ENCODE results near the gene EPS8L2. TPM values are rescaled to one million over a fixed set of nuclear protein-coding genes. Genes with fewer than 3 reads are reported as not detected.

Gene EPS8L2
- total RNA-seq, 1 experiment from 2014 or later, result 0.90 TPM

DNA sequence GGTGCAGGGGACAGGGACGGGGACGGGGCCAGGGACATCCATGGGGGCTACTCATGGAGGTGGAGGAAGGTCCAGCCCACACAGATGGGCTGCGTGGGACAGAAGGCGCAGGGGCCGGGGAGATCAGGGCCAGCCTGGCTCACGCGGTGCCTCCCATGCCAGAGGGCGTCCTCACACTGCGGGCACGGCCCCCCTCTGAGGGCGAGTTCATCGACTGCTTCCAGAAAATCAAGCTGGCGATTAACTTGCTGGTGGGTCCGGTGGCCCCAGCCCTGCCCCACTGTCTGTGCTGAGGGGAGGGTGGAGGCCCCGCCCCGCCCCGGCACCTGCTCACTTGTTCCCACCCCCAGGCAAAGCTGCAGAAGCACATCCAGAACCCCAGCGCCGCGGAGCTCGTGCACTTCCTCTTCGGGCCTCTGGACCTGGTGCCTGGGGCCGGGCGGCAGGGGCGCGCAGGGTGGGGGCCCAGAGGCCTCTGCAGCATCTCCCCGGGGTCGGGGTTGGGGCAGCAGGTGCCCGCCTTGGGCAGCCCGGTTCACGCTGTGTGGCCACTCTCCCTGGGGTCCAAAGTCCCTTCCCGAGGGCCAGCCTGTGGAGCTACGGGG is 15.8 kb downstream of the EPS8L2 start:
- no peaks in the 10 kb centered on the region for H3K9me3 ChIP-seq (ENCODE audit: low read depth, low read length, poor library complexity, severe bottlenecking)
- no peaks in the 10 kb centered on the region for H3K4me1 ChIP-seq (ENCODE audit: insufficient read depth, low read length, poor library complexity, severe bottlenecking)
- TF ChIP-seq, protein P1, sequence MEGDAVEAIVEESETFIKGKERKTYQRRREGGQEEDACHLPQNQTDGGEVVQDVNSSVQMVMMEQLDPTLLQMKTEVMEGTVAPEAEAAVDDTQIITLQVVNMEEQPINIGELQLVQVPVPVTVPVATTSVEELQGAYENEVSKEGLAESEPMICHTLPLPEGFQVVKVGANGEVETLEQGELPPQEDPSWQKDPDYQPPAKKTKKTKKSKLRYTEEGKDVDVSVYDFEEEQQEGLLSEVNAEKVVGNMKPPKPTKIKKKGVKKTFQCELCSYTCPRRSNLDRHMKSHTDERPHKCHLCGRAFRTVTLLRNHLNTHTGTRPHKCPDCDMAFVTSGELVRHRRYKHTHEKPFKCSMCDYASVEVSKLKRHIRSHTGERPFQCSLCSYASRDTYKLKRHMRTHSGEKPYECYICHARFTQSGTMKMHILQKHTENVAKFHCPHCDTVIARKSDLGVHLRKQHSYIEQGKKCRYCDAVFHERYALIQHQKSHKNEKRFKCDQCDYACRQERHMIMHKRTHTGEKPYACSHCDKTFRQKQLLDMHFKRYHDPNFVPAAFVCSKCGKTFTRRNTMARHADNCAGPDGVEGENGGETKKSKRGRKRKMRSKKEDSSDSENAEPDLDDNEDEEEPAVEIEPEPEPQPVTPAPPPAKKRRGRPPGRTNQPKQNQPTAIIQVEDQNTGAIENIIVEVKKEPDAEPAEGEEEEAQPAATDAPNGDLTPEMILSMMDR (conservative IDR thresholded peaks at IDR 0.05; ENCODE audit: low read depth, low read length), result no peak
- no peak for TF ChIP-seq EZH2 (IDR thresholded peaks at IDR 0.05; ENCODE audit: borderline replicate concordance, low read depth, low read length, poor library complexity, severe bottlenecking)
- no TSS peak for BruUV-seq (replicated peaks)
- intact Hi-C loops (cut with micrococcal nuclease; ENCODE audit: unreplicated experiment), result loop anchor here (5.0 to 10.0 kb wide), 2 partner anchors 60 to 167 kb away; no protein-coding TSS in a partner anchor
- peaks cover 40% of the 10 kb centered on the region for H3K27me3 ChIP-seq (replicated peaks; ENCODE audit: insufficient read depth, low read depth, low read length, poor library complexity)
- H3K27ac ChIP-seq (ENCODE audit: low read depth, low read length, poor library complexity, severe bottlenecking), result no peak overlapping the region
- no peak for DNase-seq (ENCODE audit: low spot score)
- ChIA-PET CTCF (interaction anchor here (1.3 kb wide), 1 partner anchor 26 kb away, joined by 3 read pairs; no protein-coding TSS in a partner anchor), POLR2A (ENCODE audit: low non-redundant PET) (no interaction called here)
- no peaks in the 10 kb centered on the region for H3K36me3 ChIP-seq (ENCODE audit: insufficient read depth, low read length, poor library complexity, severe bottlenecking)
- H3K4me3 ChIP-seq (ENCODE audit: low read depth, low read length, poor library complexity, severe bottlenecking), result no peak overlapping the region

DNA sequence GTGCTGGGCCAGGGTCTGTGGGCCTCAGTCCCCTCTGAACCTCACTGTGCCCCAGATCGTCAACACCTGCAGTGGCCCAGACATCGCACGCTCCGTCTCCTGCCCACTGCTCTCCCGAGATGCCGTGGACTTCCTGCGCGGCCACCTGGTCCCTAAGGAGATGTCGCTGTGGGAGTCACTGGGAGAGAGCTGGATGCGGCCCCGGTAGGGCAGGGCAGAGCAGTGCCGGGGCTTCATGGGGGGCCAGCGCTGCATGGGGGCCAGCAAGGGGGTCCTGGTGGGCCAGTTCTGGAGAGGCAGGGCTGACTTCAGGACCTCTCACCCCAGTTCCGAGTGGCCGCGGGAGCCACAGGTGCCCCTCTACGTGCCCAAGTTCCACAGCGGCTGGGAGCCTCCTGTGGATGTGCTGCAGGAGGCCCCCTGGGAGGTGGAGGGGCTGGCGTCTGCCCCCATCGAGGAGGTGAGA is 16.3 kb downstream of the EPS8L2 start:
- no peak overlapping the region for H3K27ac ChIP-seq (ENCODE audit: low read depth, low read length, poor library complexity, severe bottlenecking)
- POLR2A ChIA-PET (ENCODE audit: low non-redundant PET), result no interaction called here
- CTCF ChIA-PET, result interaction anchor here (1.3 kb wide), 1 partner anchor 26 kb away, joined by 3 read pairs; no protein-coding TSS in a partner anchor

DNA sequence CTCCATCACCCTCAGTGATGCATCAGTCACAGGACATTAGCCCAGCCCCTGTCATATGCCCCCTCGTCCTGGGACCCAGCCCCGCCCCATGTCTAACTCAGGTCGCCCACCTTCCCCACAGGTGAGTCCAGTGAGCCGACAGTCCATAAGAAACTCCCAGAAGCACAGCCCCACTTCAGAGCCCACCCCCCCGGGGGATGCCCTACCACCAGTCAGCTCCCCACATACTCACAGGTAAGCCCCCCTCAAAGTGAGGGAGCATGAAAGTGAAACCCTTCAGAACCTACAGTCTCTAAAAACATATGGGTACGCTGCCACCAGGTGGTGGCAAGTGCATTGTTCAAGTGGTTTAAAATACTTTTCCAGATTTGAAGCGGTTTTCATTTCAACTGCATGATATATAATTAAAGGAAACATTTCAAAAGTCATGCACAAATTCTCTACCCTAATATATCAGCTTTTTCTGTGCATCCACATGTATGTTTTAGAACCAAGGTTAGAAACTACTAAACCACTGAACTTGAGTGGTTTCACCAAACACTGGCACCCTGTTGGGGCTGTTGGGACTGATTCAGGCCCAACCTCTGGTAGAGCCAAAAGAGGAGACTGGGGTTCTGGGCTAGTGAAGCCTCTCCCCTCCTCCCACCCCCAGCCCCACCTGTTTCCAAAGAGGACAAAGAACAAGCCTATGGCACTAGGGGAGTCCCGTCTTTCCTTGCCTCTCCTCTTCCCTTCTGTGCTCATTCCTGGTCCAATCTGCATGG is 17.3 kb downstream of the EPS8L2 start:
- ChIA-PET POLR2A (ENCODE audit: low non-redundant PET) (interaction anchor here (0.6 kb wide), 1 partner anchor 13 kb away, joined by 3 read pairs; no protein-coding TSS in a partner anchor), CTCF (interaction anchor here (1.3 kb wide), 1 partner anchor 27 kb away, joined by 3 read pairs; no protein-coding TSS in a partner anchor)
- BruUV-seq (replicated peaks), result no TSS peak
- DNase-seq (ENCODE audit: low spot score), result peak; percentile 61
- Histone ChIP-seq H3K9me3 (ENCODE audit: low read depth, low read length, poor library complexity, severe bottlenecking) (no peaks in the 10 kb centered on the region), H3K4me1 (ENCODE audit: insufficient read depth, low read length, poor library complexity, severe bottlenecking) (no peaks in the 10 kb centered on the region), H3K4me3 (ENCODE audit: low read depth, low read length, poor library complexity, severe bottlenecking) (no peak overlapping the region), H3K27me3 (replicated peaks; ENCODE audit: insufficient read depth, low read depth, low read length, poor library complexity) (peaks cover 40% of the 10 kb centered on the region), H3K27ac (ENCODE audit: low read depth, low read length, poor library complexity, severe bottlenecking) (no peak overlapping the region), H3K36me3 (ENCODE audit: insufficient read depth, low read length, poor library complexity, severe bottlenecking) (no peaks in the 10 kb centered on the region)
- intact Hi-C loops (cut with micrococcal nuclease; ENCODE audit: unreplicated experiment), result loop anchor here (5.0 to 10.0 kb wide), 2 partner anchors 61 to 169 kb away; no protein-coding TSS in a partner anchor
- no peak for TF ChIP-seq EZH2 (IDR thresholded peaks at IDR 0.05; ENCODE audit: borderline replicate concordance, low read depth, low read length, poor library complexity, severe bottlenecking)
- TF ChIP-seq, protein P1 (conservative IDR thresholded peaks at IDR 0.05; ENCODE audit: low read depth, low read length), result peak; percentile 65

More for the DNA sequence above, 16.3 kb downstream of the EPS8L2 start:
- Histone ChIP-seq H3K27me3 (replicated peaks; ENCODE audit: insufficient read depth, low read depth, low read length, poor library complexity) (peaks cover 40% of the 10 kb centered on the region), H3K4me3 (ENCODE audit: low read depth, low read length, poor library complexity, severe bottlenecking) (no peak overlapping the region), H3K4me1 (ENCODE audit: insufficient read depth, low read length, poor library complexity, severe bottlenecking) (no peaks in the 10 kb centered on the region), H3K36me3 (ENCODE audit: insufficient read depth, low read length, poor library complexity, severe bottlenecking) (no peaks in the 10 kb centered on the region), H3K9me3 (ENCODE audit: low read depth, low read length, poor library complexity, severe bottlenecking) (no peaks in the 10 kb centered on the region)
- intact Hi-C loops (cut with micrococcal nuclease; ENCODE audit: unreplicated experiment), result loop anchor here (5.0 to 10.0 kb wide), 2 partner anchors 60 to 168 kb away; no protein-coding TSS in a partner anchor
- DNase-seq (ENCODE audit: low spot score), result no peak
- no TSS peak for BruUV-seq (replicated peaks)
- TF ChIP-seq, protein P1 (conservative IDR thresholded peaks at IDR 0.05; ENCODE audit: low read depth, low read length), result no peak
- no peak for TF ChIP-seq EZH2 (IDR thresholded peaks at IDR 0.05; ENCODE audit: borderline replicate concordance, low read depth, low read length, poor library complexity, severe bottlenecking)

Measured in A673 (cell line).